ENCODE measurements around the gene NUDCD3. TPM values are rescaled to one million over a fixed set of nuclear protein-coding genes. Genes with fewer than 3 reads are reported as not detected.
A peak's percentile ranks its signal among the peaks of the same experiment; 100 is the strongest.

The NUDCD3 gene
- total RNA-seq, 1 donor from 2014 or later = 43.5 TPM

DNA sequence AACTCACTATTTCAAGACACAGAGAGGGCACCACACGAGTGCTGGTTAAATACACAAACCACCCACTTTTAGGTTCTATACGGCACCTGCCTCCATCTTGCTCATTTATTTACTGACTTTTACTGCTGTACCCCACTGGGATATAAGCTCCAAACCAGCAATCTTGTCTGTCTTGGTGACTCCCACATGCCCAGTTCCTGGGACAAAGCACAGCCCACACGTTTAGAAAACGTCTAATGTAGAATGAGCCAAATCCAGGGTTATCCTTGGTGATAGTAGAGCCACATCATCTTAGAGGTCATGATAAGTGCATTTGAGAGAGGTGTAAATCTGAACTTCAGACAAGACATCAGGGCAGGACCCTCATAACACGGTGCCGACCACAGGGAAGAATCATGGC lies 73.5 kb downstream of the NUDCD3 start:
- DNase-seq (ENCODE audit: low read depth) = no peak
- TF ChIP-seq, protein P1, sequence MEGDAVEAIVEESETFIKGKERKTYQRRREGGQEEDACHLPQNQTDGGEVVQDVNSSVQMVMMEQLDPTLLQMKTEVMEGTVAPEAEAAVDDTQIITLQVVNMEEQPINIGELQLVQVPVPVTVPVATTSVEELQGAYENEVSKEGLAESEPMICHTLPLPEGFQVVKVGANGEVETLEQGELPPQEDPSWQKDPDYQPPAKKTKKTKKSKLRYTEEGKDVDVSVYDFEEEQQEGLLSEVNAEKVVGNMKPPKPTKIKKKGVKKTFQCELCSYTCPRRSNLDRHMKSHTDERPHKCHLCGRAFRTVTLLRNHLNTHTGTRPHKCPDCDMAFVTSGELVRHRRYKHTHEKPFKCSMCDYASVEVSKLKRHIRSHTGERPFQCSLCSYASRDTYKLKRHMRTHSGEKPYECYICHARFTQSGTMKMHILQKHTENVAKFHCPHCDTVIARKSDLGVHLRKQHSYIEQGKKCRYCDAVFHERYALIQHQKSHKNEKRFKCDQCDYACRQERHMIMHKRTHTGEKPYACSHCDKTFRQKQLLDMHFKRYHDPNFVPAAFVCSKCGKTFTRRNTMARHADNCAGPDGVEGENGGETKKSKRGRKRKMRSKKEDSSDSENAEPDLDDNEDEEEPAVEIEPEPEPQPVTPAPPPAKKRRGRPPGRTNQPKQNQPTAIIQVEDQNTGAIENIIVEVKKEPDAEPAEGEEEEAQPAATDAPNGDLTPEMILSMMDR (conservative IDR thresholded peaks at IDR 0.05; ENCODE audit: low read depth, low read length) = no peak
- no peak overlapping the region for H3K4me3 ChIP-seq (ENCODE audit: low read depth, low read length)

DNA sequence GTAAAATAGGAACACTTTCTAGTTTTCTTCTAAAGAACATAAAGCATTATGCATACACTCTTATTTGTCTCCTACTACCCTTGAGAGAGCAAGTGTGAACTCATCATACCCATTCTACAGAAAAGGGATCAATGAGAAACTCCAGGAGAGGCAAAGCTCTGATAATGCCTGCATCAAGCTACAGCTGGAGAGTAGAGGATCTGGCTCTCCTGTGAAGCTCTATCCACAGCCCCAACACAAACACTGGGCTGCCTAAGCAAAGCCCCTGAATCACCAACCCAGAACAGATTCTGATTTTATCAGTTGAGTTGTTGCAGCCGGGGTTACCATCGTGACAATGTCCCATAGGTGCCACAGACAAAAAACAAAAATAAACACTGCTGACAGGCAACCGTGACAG lies 74.9 kb downstream of the NUDCD3 start:
- DNase-seq (ENCODE audit: low read depth) = no peak
- H3K4me3 ChIP-seq (ENCODE audit: low read depth, low read length) = no peak overlapping the region
- TF ChIP-seq, protein P1 (conservative IDR thresholded peaks at IDR 0.05; ENCODE audit: low read depth, low read length) = no peak

DNA sequence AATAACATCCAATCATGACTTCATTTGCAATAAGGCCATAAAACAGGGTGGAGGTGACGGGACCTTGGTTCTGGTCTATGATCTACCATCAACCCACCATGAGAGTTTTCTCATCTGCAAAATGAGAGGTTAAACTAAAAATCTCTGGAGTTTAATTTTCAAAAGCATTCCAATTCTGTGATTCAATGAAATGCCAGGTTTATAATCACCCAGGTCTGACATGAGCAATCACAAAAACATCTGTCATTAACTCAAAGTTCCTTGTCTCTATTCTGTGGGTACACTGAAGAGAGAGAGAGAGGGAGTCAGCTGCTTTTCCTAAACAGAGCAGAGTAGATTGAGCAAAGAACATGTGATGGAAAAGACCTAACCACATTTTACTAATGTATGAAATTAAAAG lies 75.4 kb downstream of the NUDCD3 start:
- peak; percentile 97 for DNase-seq (ENCODE audit: low read depth)
- TF ChIP-seq, protein P1 (conservative IDR thresholded peaks at IDR 0.05; ENCODE audit: low read depth, low read length) = no peak
- H3K4me3 ChIP-seq (ENCODE audit: low read depth, low read length) = no peak overlapping the region

DNA sequence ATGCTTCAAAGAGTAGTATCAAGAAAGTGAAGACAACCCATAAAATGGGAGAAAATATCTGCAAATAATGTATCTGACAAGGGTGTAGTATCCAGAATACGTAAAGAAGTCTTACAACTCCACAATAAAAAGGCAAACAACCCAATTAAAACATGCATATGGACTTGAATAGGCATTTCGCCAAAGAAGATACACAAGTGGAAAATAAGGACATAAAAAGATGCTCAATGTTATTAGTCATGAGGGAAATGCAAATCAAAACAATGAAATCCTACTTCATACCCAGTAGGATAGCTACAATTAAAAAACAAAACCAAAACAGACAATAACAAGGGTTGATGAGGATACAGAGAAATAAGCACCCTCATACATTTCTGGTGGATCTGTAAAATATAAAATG lies 79.2 kb downstream of the NUDCD3 start:
- TF ChIP-seq, protein P1 (conservative IDR thresholded peaks at IDR 0.05; ENCODE audit: low read depth, low read length) = no peak
- H3K4me3 ChIP-seq (ENCODE audit: low read depth, low read length) = no peak overlapping the region
- DNase-seq (ENCODE audit: low read depth) = no peak

DNA sequence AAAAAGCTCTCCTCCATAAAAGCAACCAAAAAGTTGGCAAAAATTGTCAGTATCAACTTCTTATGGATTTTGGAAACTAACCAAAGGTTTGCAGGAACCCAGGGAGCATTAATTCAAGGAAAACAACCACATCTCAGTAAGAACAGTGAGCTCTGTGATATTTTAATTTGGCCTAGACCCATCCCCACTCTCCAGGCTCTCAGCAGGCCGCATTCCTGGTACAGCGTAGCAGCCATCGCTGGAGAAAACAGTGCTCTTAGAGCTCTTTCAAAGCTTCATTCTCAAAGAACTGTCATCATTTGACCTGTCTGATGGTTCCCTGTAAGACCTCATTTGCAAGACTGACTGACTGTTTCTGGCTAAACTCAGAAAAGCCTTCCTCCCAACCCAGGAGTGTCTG lies 81.9 kb downstream of the NUDCD3 start:
- H3K4me3 ChIP-seq (ENCODE audit: low read depth, low read length) = no peak overlapping the region
- no peak for DNase-seq (ENCODE audit: low read depth)
- TF ChIP-seq, protein P1 (conservative IDR thresholded peaks at IDR 0.05; ENCODE audit: low read depth, low read length) = no peak

DNA sequence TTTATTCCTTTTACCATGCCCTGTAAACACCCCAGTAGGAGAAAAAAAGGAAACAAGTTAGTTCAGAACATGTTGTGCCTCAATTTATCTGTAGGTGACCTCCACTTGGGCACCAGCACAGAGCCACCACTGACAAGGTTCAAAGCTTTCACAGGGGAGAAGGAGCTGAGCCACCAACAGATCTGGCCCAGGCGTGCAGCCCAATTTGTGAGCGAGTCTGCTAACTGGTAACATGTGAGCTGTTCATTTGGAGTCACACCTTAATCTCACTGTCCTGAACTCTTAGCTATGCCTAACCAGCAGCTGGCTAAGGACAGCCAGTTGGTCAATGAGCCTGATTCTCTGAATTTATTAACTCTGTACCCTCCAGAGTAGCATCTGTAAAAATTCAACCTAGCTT lies 86.7 kb downstream of the NUDCD3 start:
- H3K4me3 ChIP-seq (ENCODE audit: low read depth, low read length) = no peak overlapping the region
- DNase-seq (ENCODE audit: low read depth) = no peak
- TF ChIP-seq, protein P1 (conservative IDR thresholded peaks at IDR 0.05; ENCODE audit: low read depth, low read length) = no peak

DNA sequence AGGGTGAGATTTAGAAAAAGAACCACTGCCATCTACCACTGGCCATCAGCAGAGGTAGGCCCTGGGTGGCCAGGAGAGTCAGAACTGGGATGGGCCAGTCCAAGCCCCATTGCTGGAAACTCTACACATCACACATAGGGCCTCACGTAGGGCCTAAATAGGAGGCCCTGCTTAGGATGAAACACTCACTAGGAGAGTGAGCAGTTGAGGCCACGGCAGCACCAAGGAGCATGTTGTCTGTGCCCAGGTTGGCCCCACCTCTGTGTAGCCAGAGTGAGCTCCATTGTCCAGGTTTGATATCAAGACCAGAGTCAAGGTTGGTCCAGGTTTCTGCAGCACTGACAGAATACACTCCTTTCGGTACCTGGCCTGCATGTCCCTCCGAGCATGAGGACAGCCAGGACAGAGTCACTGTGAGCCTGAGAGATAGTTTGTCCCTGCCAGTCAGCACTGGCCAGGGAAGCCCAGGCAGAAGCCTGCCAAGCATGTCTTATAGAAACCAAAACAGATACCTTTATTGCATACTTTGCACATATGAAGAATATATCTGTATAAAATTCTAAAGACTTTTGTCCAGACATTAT lies 87.2 kb downstream of the NUDCD3 start:
- no peak overlapping the region for H3K4me3 ChIP-seq (ENCODE audit: low read depth, low read length)
- TF ChIP-seq, protein P1 (conservative IDR thresholded peaks at IDR 0.05; ENCODE audit: low read depth, low read length) = no peak
- DNase-seq (ENCODE audit: low read depth) = no peak
